AG09319 (cell line): ENCODE data around the gene BTBD6.
A peak's percentile ranks its signal among the peaks of the same experiment; 100 is the strongest.
"Not testable (repeated sequence)": the region's sequence is repeated elsewhere in the genome, so short reads cannot be mapped to it uniquely, and the experiment has no call there.

Experiments
- DNase-seq: peaks from one replicate; pipeline ENCODE4 v3.0.0-alpha.2; 2010; ENCODE audit warnings: low read depth; ENCODE audit errors: extremely low read depth
- CTCF ChIP-seq: IDR thresholded peaks from 2 replicates; pipeline ENCODE4 v1.5.1; 2011; ENCODE audit warnings: low read depth, mild to moderate bottlenecking, inconsistent platforms, low read length, moderate library complexity

Gene BTBD6

GRCh38 chr14:105274637-105275036 lies 26.3 kb downstream of the BTBD6 start:
- no peak for DNase-seq
- no peak for TF ChIP-seq CTCF

GRCh38 chr14:105275267-105275946 lies 27.1 kb downstream of the BTBD6 start:
- TF ChIP-seq CTCF: no peak
- DNase-seq: peak; percentile 14

GRCh38 chr14:105277448-105277847 lies 29.1 kb downstream of the BTBD6 start:
- DNase-seq: not testable (repeated sequence)

- no peak for TF ChIP-seq CTCF
- DNase-seq: no peak
These were observed 31.5 kb downstream of the BTBD6 start for GRCh38 chr14:105279642-105280361.

GRCh38 chr14:105280525-105280924 lies 32.2 kb downstream of the BTBD6 start:
- TF ChIP-seq CTCF: no peak
- no peak for DNase-seq

- TF ChIP-seq CTCF: peak; percentile 69
- no peak for DNase-seq
These were observed 33.2 kb downstream of the BTBD6 start for GRCh38 chr14:105281371-105282097.

GRCh38 chr14:105282098-105282725 lies 33.9 kb downstream of the BTBD6 start:
- no peak for TF ChIP-seq CTCF
- DNase-seq: no peak
